Breast epithelium (tissue), 3 donors: ENCODE results near the gene TMEM108.

Experiments
- CTCF ChIP-seq, 3 donors: fragments of 450-650 bp; IDR thresholded peaks; one replicate each; pipeline ENCODE4 v1.5.1; 2016 to 2017; ENCODE audit warnings: antibody characterized with exemption in 3 of 3, mild to moderate bottlenecking in 3 of 3, moderate library complexity in 3 of 3
- POLR2A ChIP-seq: fragments of 450-650 bp; IDR thresholded peaks from one replicate; pipeline ENCODE4 v1.6.1; 2016; ENCODE audit warnings: antibody characterized with exemption, mild to moderate bottlenecking, moderate library complexity

DNA sequence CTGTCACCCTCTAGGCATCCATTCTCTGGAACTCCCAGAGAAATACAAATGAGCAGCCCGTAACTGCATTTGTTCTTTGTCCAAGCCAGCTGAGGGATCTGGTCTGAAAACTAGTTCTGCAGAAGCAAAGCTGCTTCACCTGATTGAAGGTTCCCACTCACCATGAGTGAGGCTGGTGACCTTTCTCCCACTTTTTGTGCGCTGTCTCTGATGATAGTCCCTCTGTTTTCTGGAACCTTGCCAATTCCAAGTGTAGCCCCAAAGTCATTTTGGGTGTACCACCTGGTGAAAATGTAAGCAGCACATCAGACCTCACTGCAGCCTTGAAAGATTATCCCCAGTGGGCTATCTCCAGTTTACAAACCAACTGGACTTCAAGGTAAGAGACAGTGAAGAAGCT, 322.3 kb downstream of the TMEM108 start:
- TF ChIP-seq POLR2A (no peak), CTCF (IDR thresholded peaks at IDR 0.05) (no peak)
